Measurements from ENCODE around the gene KRTAP17-1.

- TF ChIP-seq, protein P1, sequence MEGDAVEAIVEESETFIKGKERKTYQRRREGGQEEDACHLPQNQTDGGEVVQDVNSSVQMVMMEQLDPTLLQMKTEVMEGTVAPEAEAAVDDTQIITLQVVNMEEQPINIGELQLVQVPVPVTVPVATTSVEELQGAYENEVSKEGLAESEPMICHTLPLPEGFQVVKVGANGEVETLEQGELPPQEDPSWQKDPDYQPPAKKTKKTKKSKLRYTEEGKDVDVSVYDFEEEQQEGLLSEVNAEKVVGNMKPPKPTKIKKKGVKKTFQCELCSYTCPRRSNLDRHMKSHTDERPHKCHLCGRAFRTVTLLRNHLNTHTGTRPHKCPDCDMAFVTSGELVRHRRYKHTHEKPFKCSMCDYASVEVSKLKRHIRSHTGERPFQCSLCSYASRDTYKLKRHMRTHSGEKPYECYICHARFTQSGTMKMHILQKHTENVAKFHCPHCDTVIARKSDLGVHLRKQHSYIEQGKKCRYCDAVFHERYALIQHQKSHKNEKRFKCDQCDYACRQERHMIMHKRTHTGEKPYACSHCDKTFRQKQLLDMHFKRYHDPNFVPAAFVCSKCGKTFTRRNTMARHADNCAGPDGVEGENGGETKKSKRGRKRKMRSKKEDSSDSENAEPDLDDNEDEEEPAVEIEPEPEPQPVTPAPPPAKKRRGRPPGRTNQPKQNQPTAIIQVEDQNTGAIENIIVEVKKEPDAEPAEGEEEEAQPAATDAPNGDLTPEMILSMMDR (IDR thresholded peaks at IDR 0.05), result no peak
- TF ChIP-seq POLR2A (IDR thresholded peaks at IDR 0.05), result no peak
Measured at GRCh38 chr17:41354536-41354935, 39.0 kb upstream of the KRTAP17-1 start.
